ENCODE measurements around the gene IFTAP. TPM values are rescaled to one million over a fixed set of nuclear protein-coding genes. Genes with fewer than 3 reads are reported as not detected.

Gene IFTAP
- total RNA-seq, 8 experiments from 2014 or later = 27.3 to 65.5 (median 54.0) TPM

- in situ Hi-C loops (cut with MboI; ENCODE audit: low pct_unique_long_range_greater_than_20kb in 2 of 9, low sequenced_read_pairs in 9 of 9, unreplicated experiment in 9 of 9) = loop anchor here in 2 of 9 experiments (10.0 to 25.0 kb wide), 2 partner anchors 98 to 120 kb away; partner anchors contain the start of genes IFTAP (in 1 of the 2), RAG1 (in 1 of the 2) and RAG2 (in 1 of the 2)
- no peaks in the 10 kb centered on the region for H3K4me1 ChIP-seq (replicated peaks in 1 of 2)
- WGBS, 10 experiments = 24 to 85% (median 71%) methylated on average over 2 to 11 of the region's 12 CpGs; no CpG with 5 or more reads in 1 of the 10 experiments
- no peak overlapping the region for H3K27ac ChIP-seq
- H3K4me3 ChIP-seq = no peak overlapping the region
- ATAC-seq (replicated peaks in 6 of 8) = no peak
Observed at GRCh38 chr11:36684840-36685801, 90.8 kb downstream of the IFTAP start.

GRCh38 chr11:36688132-36688531, 93.8 kb downstream of the IFTAP start:
- in situ Hi-C loops (cut with MboI; ENCODE audit: low pct_unique_long_range_greater_than_20kb in 2 of 9, low sequenced_read_pairs in 9 of 9, unreplicated experiment in 9 of 9) = loop anchor here in 2 of 9 experiments (10.0 to 25.0 kb wide), 2 partner anchors 101 to 123 kb away; partner anchors contain the start of genes IFTAP (in 1 of the 2), RAG1 (in 1 of the 2) and RAG2 (in 1 of the 2)
- no peak for ATAC-seq (replicated peaks in 6 of 8)
- 0 to 87% (median 60%) methylated on average over 1 to 2 of the region's 2 CpGs; no CpG with 5 or more reads in 1 of the 10 experiments for WGBS, 10 experiments
- no peaks in the 10 kb centered on the region for H3K4me1 ChIP-seq (replicated peaks in 1 of 2)
- H3K27ac ChIP-seq = no peak overlapping the region
- no peak overlapping the region for H3K4me3 ChIP-seq

- WGBS, 10 experiments = 21 to 100% (median 85%) methylated on average over 1 to 6 of the region's 7 CpGs; no CpG with 5 or more reads in 3 of the 10 experiments
- in situ Hi-C loops (cut with MboI; ENCODE audit: low pct_unique_long_range_greater_than_20kb in 2 of 9, low sequenced_read_pairs in 9 of 9, unreplicated experiment in 9 of 9) = loop anchor here in 2 of 9 experiments (10.0 to 25.0 kb wide), 2 partner anchors 101 to 124 kb away; partner anchors contain the start of genes IFTAP (in 1 of the 2), RAG1 (in 1 of the 2) and RAG2 (in 1 of the 2)
Observed at GRCh38 chr11:36688571-36689291, 94.4 kb downstream of the IFTAP start.

GRCh38 chr11:36689442-36689841, 95.1 kb downstream of the IFTAP start:
- ATAC-seq (replicated peaks in 6 of 8) = no peak
- H3K27ac ChIP-seq = no peak overlapping the region
- WGBS, 10 experiments = 54 to 100% (median 83%) methylated on average over 1 to 4 of the region's 4 CpGs; no CpG with 5 or more reads in 2 of the 10 experiments
- in situ Hi-C loops (cut with MboI; ENCODE audit: low pct_unique_long_range_greater_than_20kb in 2 of 9, low sequenced_read_pairs in 9 of 9, unreplicated experiment in 9 of 9) = loop anchor here in 2 of 9 experiments (10.0 to 25.0 kb wide), 2 partner anchors 102 to 125 kb away; partner anchors contain the start of genes IFTAP (in 1 of the 2), RAG1 (in 1 of the 2) and RAG2 (in 1 of the 2)
- H3K4me1 ChIP-seq (replicated peaks in 1 of 2) = no peaks in the 10 kb centered on the region
- no peak overlapping the region for H3K4me3 ChIP-seq

More at GRCh38 chr11:36688571-36689291, 94.4 kb downstream of the IFTAP start:
- Histone ChIP-seq H3K4me1 (replicated peaks in 1 of 2) (no peaks in the 10 kb centered on the region), H3K4me3 (no peak overlapping the region), H3K27ac (no peak overlapping the region)
- ATAC-seq (replicated peaks in 6 of 8) = no peak

GRCh38 chr11:36692704-36693103, 98.4 kb downstream of the IFTAP start:
- 0 to 100% (median 69%) methylated on average over 1 of the region's 1 CpG for WGBS, 10 experiments
- H3K4me3 ChIP-seq = no peak overlapping the region
- H3K4me1 ChIP-seq (replicated peaks in 1 of 2) = peaks cover 0 to 5% of the 10 kb centered on the region in 2 donors
- in situ Hi-C loops (cut with MboI; ENCODE audit: low pct_unique_long_range_greater_than_20kb in 2 of 9, low sequenced_read_pairs in 9 of 9, unreplicated experiment in 9 of 9) = loop anchor here in 2 of 9 experiments (10.0 to 25.0 kb wide), 2 partner anchors 52 to 105 kb away; partner anchors contain the start of genes IFTAP (in 1 of the 2) and RAG2 (in 1 of the 2)
- H3K27ac ChIP-seq = no peak overlapping the region
- no peak for ATAC-seq (replicated peaks in 6 of 8)

- Histone ChIP-seq H3K4me3 (no peak overlapping the region), H3K4me1 (replicated peaks in 1 of 2) (peaks cover 0 to 6% of the 10 kb centered on the region in 2 donors), H3K27ac (no peak overlapping the region)
- 0 to 100% (median 83%) methylated on average over 1 of the region's 1 CpG; no CpG with 5 or more reads in 1 of the 10 experiments for WGBS, 10 experiments
- in situ Hi-C loops (cut with MboI; ENCODE audit: low pct_unique_long_range_greater_than_20kb in 2 of 9, low sequenced_read_pairs in 9 of 9, unreplicated experiment in 9 of 9) = loop anchor here in 2 of 9 experiments (10.0 to 25.0 kb wide), 2 partner anchors 52 to 106 kb away; partner anchors contain the start of genes IFTAP (in 1 of the 2) and RAG2 (in 1 of the 2)
- no peak for ATAC-seq (replicated peaks in 6 of 8)
Observed at GRCh38 chr11:36693139-36693843, 99.0 kb downstream of the IFTAP start.

GRCh38 chr11:36695111-36695510, 100.8 kb downstream of the IFTAP start:
- Histone ChIP-seq H3K4me1 (replicated peaks in 1 of 2) (peaks cover 0 to 6% of the 10 kb centered on the region in 2 donors), H3K27ac (no peak overlapping the region), H3K4me3 (no peak overlapping the region)
- in situ Hi-C loops (cut with MboI; ENCODE audit: low pct_unique_long_range_greater_than_20kb in 2 of 9, low sequenced_read_pairs in 9 of 9, unreplicated experiment in 9 of 9) = loop anchor here in 2 of 9 experiments (10.0 to 25.0 kb wide), 2 partner anchors 50 to 108 kb away; partner anchors contain the start of genes IFTAP (in 1 of the 2) and RAG2 (in 1 of the 2)
- peak in 1 of 8 experiments; percentile 22 for ATAC-seq (replicated peaks in 6 of 8)

- Histone ChIP-seq H3K27ac (no peak overlapping the region), H3K4me1 (replicated peaks in 1 of 2) (peaks cover 0 to 6% of the 10 kb centered on the region in 2 donors), H3K4me3 (no peak overlapping the region)
- in situ Hi-C loops (cut with MboI; ENCODE audit: low pct_unique_long_range_greater_than_20kb in 2 of 9, low sequenced_read_pairs in 9 of 9, unreplicated experiment in 9 of 9) = loop anchor here in 2 of 9 experiments (10.0 to 25.0 kb wide), 2 partner anchors 49 to 108 kb away; partner anchors contain the start of genes IFTAP (in 1 of the 2) and RAG2 (in 1 of the 2)
- 7 to 100% (median 77%) methylated on average over 1 to 6 of the region's 6 CpGs; no CpG with 5 or more reads in 1 of the 10 experiments for WGBS, 10 experiments
- ATAC-seq (replicated peaks in 6 of 8) = no peak
Observed at GRCh38 chr11:36695571-36695970, 101.3 kb downstream of the IFTAP start.

GRCh38 chr11:36696550-36696949, 102.2 kb downstream of the IFTAP start:
- no peak for ATAC-seq (replicated peaks in 6 of 8)
- Histone ChIP-seq H3K4me3 (no peak overlapping the region), H3K4me1 (replicated peaks in 1 of 2) (peaks cover 0 to 6% of the 10 kb centered on the region in 2 donors), H3K27ac (no peak overlapping the region)
- WGBS, 10 experiments = 37 to 94% (median 73%) methylated on average over 1 to 6 of the region's 6 CpGs; no CpG with 5 or more reads in 3 of the 10 experiments
- in situ Hi-C loops (cut with MboI; ENCODE audit: low pct_unique_long_range_greater_than_20kb in 2 of 9, low sequenced_read_pairs in 9 of 9, unreplicated experiment in 9 of 9) = loop anchor here in 2 of 9 experiments (10.0 to 25.0 kb wide), 2 partner anchors 48 to 109 kb away; partner anchors contain the start of genes IFTAP (in 1 of the 2) and RAG2 (in 1 of the 2)

- no peak for ATAC-seq (replicated peaks in 6 of 8)
- 0 to 100% (median 79%) methylated on average over 1 to 6 of the region's 6 CpGs; no CpG with 5 or more reads in 1 of the 10 experiments for WGBS, 10 experiments
- Histone ChIP-seq H3K27ac (no peak overlapping the region), H3K4me3 (no peak overlapping the region), H3K4me1 (replicated peaks in 1 of 2) (peaks cover 0 to 6% of the 10 kb centered on the region in 2 donors)
- in situ Hi-C loops (cut with MboI; ENCODE audit: low pct_unique_long_range_greater_than_20kb in 2 of 9, low sequenced_read_pairs in 9 of 9, unreplicated experiment in 9 of 9) = loop anchor here in 2 of 9 experiments (10.0 to 25.0 kb wide), 2 partner anchors 46 to 112 kb away; partner anchors contain the start of genes IFTAP (in 1 of the 2) and RAG2 (in 1 of the 2)
Observed at GRCh38 chr11:36699271-36699670, 105.0 kb downstream of the IFTAP start.

GRCh38 chr11:36700246-36700645, 105.9 kb downstream of the IFTAP start:
- Histone ChIP-seq H3K4me3 (no peak overlapping the region), H3K4me1 (replicated peaks in 1 of 2) (peaks cover 0 to 6% of the 10 kb centered on the region in 2 donors), H3K27ac (no peak overlapping the region)
- ATAC-seq (replicated peaks in 6 of 8) = peak in 2 of 8 experiments; percentile 65 to 71
- 83 to 100% methylated on average over 1 of the region's 1 CpG; no CpG with 5 or more reads in 8 of the 10 experiments for WGBS, 10 experiments
- in situ Hi-C loops (cut with MboI; ENCODE audit: low pct_unique_long_range_greater_than_20kb in 2 of 9, low sequenced_read_pairs in 9 of 9, unreplicated experiment in 9 of 9) = no loop called here
